ENCODE data around the gene IFI44. TPM values are rescaled to one million over a fixed set of nuclear protein-coding genes. Genes with fewer than 3 reads are reported as not detected.

IFI44 gene
- total RNA-seq, 2 experiments from 2014 or later: 67.4 to 70.0 TPM

GRCh38 chr1:78665809-78666208, 16.2 kb downstream of the IFI44 start:
- POLR2A ChIA-PET: interaction anchor here (0.6 to 1.5 kb wide), 5 partner anchors 20 to 494 kb away, joined by 3 to 7 read pairs (median 4); partner anchors contain the start of gene IFI44L
- Histone ChIP-seq H3K4me1 (ENCODE audit: insufficient read depth, low read length) (no peaks in the 10 kb centered on the region), H3K9me3 (ENCODE audit: control insufficient read depth in 1 of 2, insufficient read depth in 1 of 2, low read length in 2 of 2) (no peaks in the 10 kb centered on the region), H3K36me3 (ENCODE audit: insufficient read depth, low read length) (peaks cover 30% of the 10 kb centered on the region), H3K4me3 (ENCODE audit: low read length) (no peak overlapping the region), H3K27ac (ENCODE audit: low read depth in 1 of 2, low read length in 2 of 2) (no peak overlapping the region), H3K27me3 (ENCODE audit: control insufficient read depth in 1 of 2, insufficient read depth in 2 of 2, low read length in 2 of 2) (no peaks in the 10 kb centered on the region)
- no peaks in the 10 kb centered on the region for H3K9me3 Mint-ChIP-seq
- ATAC-seq (ENCODE audit: poor library complexity): no peak
- CTCF ChIA-PET: interaction anchor here (1.0 kb wide), 1 partner anchor 48 kb away, joined by 4 read pairs; no protein-coding TSS in a partner anchor
- TF ChIP-seq CTCF (IDR thresholded peaks at IDR 0.05): no peak
- no peaks in the 10 kb centered on the region for H3K4me1 Mint-ChIP-seq (ENCODE audit: low read depth)
- no peaks in the 10 kb centered on the region for H3K27me3 Mint-ChIP-seq
- DNase-seq: peak in 1 of 14 experiments; percentile 37
- H3K27ac Mint-ChIP-seq: no peak overlapping the region
- no peak overlapping the region for H3K4me3 Mint-ChIP-seq
- intact Hi-C loops (cut with DNase I, micrococcal nuclease): no loop called here
- H3K36me3 Mint-ChIP-seq (ENCODE audit: low read depth): peaks cover 39% of the 10 kb centered on the region

GRCh38 chr1:78667939-78668338, 18.3 kb downstream of the IFI44 start:
- peaks cover 14% of the 10 kb centered on the region for H3K36me3 ChIP-seq (ENCODE audit: insufficient read depth, low read length)
- H3K4me1 Mint-ChIP-seq (ENCODE audit: low read depth): peaks cover 6% of the 10 kb centered on the region
- no peaks in the 10 kb centered on the region for H3K9me3 ChIP-seq (ENCODE audit: control insufficient read depth in 1 of 2, insufficient read depth in 1 of 2, low read length in 2 of 2)
- no peaks in the 10 kb centered on the region for H3K4me1 ChIP-seq (ENCODE audit: insufficient read depth, low read length)
- peaks cover 20% of the 10 kb centered on the region for H3K36me3 Mint-ChIP-seq (ENCODE audit: low read depth)
- H3K4me3 ChIP-seq (ENCODE audit: low read length): no peak overlapping the region
- no peaks in the 10 kb centered on the region for H3K27me3 ChIP-seq (ENCODE audit: control insufficient read depth in 1 of 2, insufficient read depth in 2 of 2, low read length in 2 of 2)
- H3K9me3 Mint-ChIP-seq: no peaks in the 10 kb centered on the region
- H3K27me3 Mint-ChIP-seq: no peaks in the 10 kb centered on the region
- H3K27ac ChIP-seq (ENCODE audit: low read depth in 1 of 2, low read length in 2 of 2): no peak overlapping the region
- no peak for DNase-seq
- TF ChIP-seq CTCF (IDR thresholded peaks at IDR 0.05): no peak
- ChIA-PET CTCF (interaction anchor here (1.6 kb wide), 1 partner anchor 50 kb away, joined by 5 read pairs; no protein-coding TSS in a partner anchor), POLR2A (no interaction called here)
- no peak for ATAC-seq (ENCODE audit: poor library complexity)
- H3K4me3 Mint-ChIP-seq: no peak overlapping the region
- intact Hi-C loops (cut with DNase I, micrococcal nuclease): no loop called here
- no peak overlapping the region for H3K27ac Mint-ChIP-seq

- Histone ChIP-seq H3K27ac (ENCODE audit: low read depth in 1 of 2, low read length in 2 of 2) (no peak overlapping the region), H3K4me1 (ENCODE audit: insufficient read depth, low read length) (no peaks in the 10 kb centered on the region), H3K4me3 (ENCODE audit: low read length) (no peak overlapping the region), H3K27me3 (ENCODE audit: control insufficient read depth in 1 of 2, insufficient read depth in 2 of 2, low read length in 2 of 2) (no peaks in the 10 kb centered on the region), H3K36me3 (ENCODE audit: insufficient read depth, low read length) (peaks cover 9% of the 10 kb centered on the region), H3K9me3 (ENCODE audit: control insufficient read depth in 1 of 2, insufficient read depth in 1 of 2, low read length in 2 of 2) (no peaks in the 10 kb centered on the region)
- H3K9me3 Mint-ChIP-seq: no peaks in the 10 kb centered on the region
- ChIA-PET CTCF (interaction anchor here (1.6 kb wide), 1 partner anchor 51 kb away, joined by 5 read pairs; no protein-coding TSS in a partner anchor), POLR2A (interaction anchor here (1.4 kb wide), 1 partner anchor 49 kb away, joined by 3 read pairs; the partner anchor contains the start of gene IFI44L)
- peaks cover 6% of the 10 kb centered on the region for H3K4me1 Mint-ChIP-seq (ENCODE audit: low read depth)
- H3K4me3 Mint-ChIP-seq: no peak overlapping the region
- no peak overlapping the region for H3K27ac Mint-ChIP-seq
- no peak for TF ChIP-seq CTCF (IDR thresholded peaks at IDR 0.05)
- no peak for DNase-seq
- intact Hi-C loops (cut with DNase I, micrococcal nuclease): no loop called here
- ATAC-seq (ENCODE audit: poor library complexity): no peak
- peaks cover 15% of the 10 kb centered on the region for H3K36me3 Mint-ChIP-seq (ENCODE audit: low read depth)
- H3K27me3 Mint-ChIP-seq: no peaks in the 10 kb centered on the region
Observed at GRCh38 chr1:78668427-78668826, 18.8 kb downstream of the IFI44 start.

All from CD4-positive, alpha-beta T cell (primary cell).